Measurements from ENCODE around the gene PDZRN4. TPM values are rescaled to one million over a fixed set of nuclear protein-coding genes. Genes with fewer than 3 reads are reported as not detected.
"Not testable (repeated sequence)": the region's sequence is repeated elsewhere in the genome, so short reads cannot be mapped to it uniquely, and the experiment has no call there.

Gene PDZRN4
- total and polyA plus RNA-seq, 5 donors from 2014 or later = not detected

- Histone ChIP-seq H3K9me3 (ENCODE audit: control insufficient read depth in 2 of 2, low read length in 2 of 2) (no peaks in the 10 kb centered on the region), H3K4me1 (ENCODE audit: control insufficient read depth, insufficient read depth, low read length, poor library complexity, severe bottlenecking) (no peaks in the 10 kb centered on the region), H3K4me3 (ENCODE audit: low read depth, low read length) (no peak overlapping the region), H3K27ac (ENCODE audit: insufficient read depth, low read length, poor library complexity, severe bottlenecking) (no peak overlapping the region), H3K36me3 (ENCODE audit: control insufficient read depth, insufficient read depth, low read length) (no peaks in the 10 kb centered on the region), H3K27me3 (ENCODE audit: control insufficient read depth, insufficient read depth, low read length) (no peaks in the 10 kb centered on the region)
- Mint-ChIP-seq H3K9me3 (peaks cover 0 to 2% (median 0%) of the 10 kb centered on the region in 7 donors), H3K27me3 (no peaks in the 10 kb centered on the region), H3K4me3 (no peak overlapping the region), H3K4me1 (no peaks in the 10 kb centered on the region), H3K36me3 (no peaks in the 10 kb centered on the region), H3K27ac (no peak overlapping the region)
- ATAC-seq (ENCODE audit: low read depth in 2 of 2) (no peak), DNase-seq (no peak)
Observed at GRCh38 chr12:41311883-41312282, 123.8 kb downstream of the PDZRN4 start.

- not testable (repeated sequence) for H3K27ac Mint-ChIP-seq; ATAC-seq (ENCODE audit: low read depth in 2 of 2)
Observed at GRCh38 chr12:41312451-41312850, 124.3 kb downstream of the PDZRN4 start.

GRCh38 chr12:41325336-41325735 is 137.2 kb downstream of the PDZRN4 start:
- DNase-seq (no peak), ATAC-seq (ENCODE audit: low read depth in 2 of 2) (no peak)
- no peaks in the 10 kb centered on the region for H3K36me3 ChIP-seq (ENCODE audit: control insufficient read depth, insufficient read depth, low read length)
- Mint-ChIP-seq H3K4me1 (no peaks in the 10 kb centered on the region), H3K4me3 (no peak overlapping the region), H3K36me3 (no peaks in the 10 kb centered on the region), H3K9me3 (peaks cover 0 to 2% (median 0%) of the 10 kb centered on the region in 7 donors), H3K27ac (no peak overlapping the region), H3K27me3 (no peaks in the 10 kb centered on the region)
- no peaks in the 10 kb centered on the region for H3K27me3 ChIP-seq (ENCODE audit: control insufficient read depth, insufficient read depth, low read length)
- H3K27ac ChIP-seq (ENCODE audit: insufficient read depth, low read length, poor library complexity, severe bottlenecking) = no peak overlapping the region
- H3K9me3 ChIP-seq (ENCODE audit: control insufficient read depth in 2 of 2, low read length in 2 of 2) = no peaks in the 10 kb centered on the region
- H3K4me3 ChIP-seq (ENCODE audit: low read depth, low read length) = no peak overlapping the region
- H3K4me1 ChIP-seq (ENCODE audit: control insufficient read depth, insufficient read depth, low read length, poor library complexity, severe bottlenecking) = no peaks in the 10 kb centered on the region

More at GRCh38 chr12:41312451-41312850, 124.3 kb downstream of the PDZRN4 start:
- not testable (repeated sequence) for H3K27me3 Mint-ChIP-seq; H3K36me3 ChIP-seq (ENCODE audit: control insufficient read depth, insufficient read depth, low read length); H3K4me1 ChIP-seq (ENCODE audit: control insufficient read depth, insufficient read depth, low read length, poor library complexity, severe bottlenecking); H3K4me1 Mint-ChIP-seq; DNase-seq; H3K9me3 ChIP-seq (ENCODE audit: control insufficient read depth in 2 of 2, low read length in 2 of 2); H3K4me3 Mint-ChIP-seq; H3K27me3 ChIP-seq (ENCODE audit: control insufficient read depth, insufficient read depth, low read length); H3K9me3 Mint-ChIP-seq; H3K27ac ChIP-seq (ENCODE audit: insufficient read depth, low read length, poor library complexity, severe bottlenecking); H3K36me3 Mint-ChIP-seq; H3K4me3 ChIP-seq (ENCODE audit: low read depth, low read length)

DNA sequence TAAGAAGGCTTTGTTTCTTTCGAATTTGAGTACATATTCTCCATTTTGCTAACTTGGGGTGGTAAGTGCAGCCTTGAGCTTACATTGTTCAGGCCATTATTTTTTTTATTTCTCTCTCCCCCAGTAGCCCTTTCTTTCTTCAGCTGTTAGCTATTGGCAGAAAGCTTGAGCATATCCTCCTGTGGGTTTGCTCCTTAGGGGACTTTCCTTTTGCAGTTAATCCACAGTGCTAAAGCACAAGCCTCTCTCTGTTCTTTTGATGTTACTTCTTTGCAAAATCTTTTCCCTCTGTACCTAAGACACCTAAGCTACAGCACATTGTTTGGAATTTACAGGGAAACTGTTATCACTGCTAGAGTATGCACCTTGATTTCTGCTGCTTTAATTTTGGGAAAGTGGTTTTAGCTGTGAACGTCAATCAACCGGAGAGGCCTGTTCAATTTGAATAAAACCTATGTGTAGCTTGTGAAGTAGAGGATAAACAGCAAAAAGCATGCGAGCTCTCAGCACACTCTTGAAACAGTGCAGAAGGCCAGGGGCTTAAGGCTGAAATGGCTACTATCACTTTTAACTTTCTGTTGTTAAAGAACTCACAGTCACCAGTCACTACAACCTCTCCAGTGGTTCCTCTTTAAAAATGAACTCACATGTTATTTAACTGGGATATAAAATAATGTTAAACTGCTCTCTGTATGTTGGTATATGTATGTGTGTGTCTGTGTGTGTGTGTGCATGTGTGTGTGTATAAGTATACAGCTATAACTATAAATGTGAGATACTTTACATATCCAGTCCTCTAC is 139.2 kb downstream of the PDZRN4 start:
- Mint-ChIP-seq H3K27ac (no peak overlapping the region), H3K27me3 (no peaks in the 10 kb centered on the region), H3K4me1 (no peaks in the 10 kb centered on the region), H3K4me3 (no peak overlapping the region), H3K9me3 (peaks cover 0 to 4% (median 0%) of the 10 kb centered on the region in 7 donors), H3K36me3 (no peaks in the 10 kb centered on the region)
- no peak for ATAC-seq (ENCODE audit: low read depth in 2 of 2)
- Histone ChIP-seq H3K4me3 (ENCODE audit: low read depth, low read length) (no peak overlapping the region), H3K27me3 (ENCODE audit: control insufficient read depth, insufficient read depth, low read length) (no peaks in the 10 kb centered on the region), H3K4me1 (ENCODE audit: control insufficient read depth, insufficient read depth, low read length, poor library complexity, severe bottlenecking) (no peaks in the 10 kb centered on the region), H3K27ac (ENCODE audit: insufficient read depth, low read length, poor library complexity, severe bottlenecking) (no peak overlapping the region), H3K36me3 (ENCODE audit: control insufficient read depth, insufficient read depth, low read length) (no peaks in the 10 kb centered on the region), H3K9me3 (ENCODE audit: control insufficient read depth in 2 of 2, low read length in 2 of 2) (no peaks in the 10 kb centered on the region)
- no peak for DNase-seq

DNA sequence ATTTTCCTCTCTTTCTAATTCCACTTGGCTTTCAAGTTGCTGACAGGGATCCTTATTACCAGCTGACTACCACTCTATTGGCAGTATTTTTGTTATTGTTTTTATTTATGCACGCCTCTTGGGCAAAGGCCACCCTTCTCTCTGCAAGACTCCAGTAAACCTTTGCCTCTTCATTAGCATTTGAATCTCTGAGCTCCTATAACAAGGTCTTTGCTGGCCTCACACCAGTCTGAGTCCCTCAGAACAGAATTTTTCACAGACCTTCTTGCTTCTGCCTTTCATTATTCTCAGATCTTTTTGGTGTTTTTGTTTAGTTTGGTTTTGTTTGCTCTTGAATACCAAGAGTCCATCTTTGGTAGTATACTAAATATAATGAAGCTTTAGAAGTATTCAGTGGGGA is 145.9 kb downstream of the PDZRN4 start:
- DNase-seq = no peak
- Histone ChIP-seq H3K27ac (ENCODE audit: insufficient read depth, low read length, poor library complexity, severe bottlenecking) (no peak overlapping the region), H3K4me3 (ENCODE audit: low read depth, low read length) (no peak overlapping the region), H3K36me3 (ENCODE audit: control insufficient read depth, insufficient read depth, low read length) (no peaks in the 10 kb centered on the region), H3K4me1 (ENCODE audit: control insufficient read depth, insufficient read depth, low read length, poor library complexity, severe bottlenecking) (no peaks in the 10 kb centered on the region), H3K9me3 (ENCODE audit: control insufficient read depth in 2 of 2, low read length in 2 of 2) (no peaks in the 10 kb centered on the region), H3K27me3 (ENCODE audit: control insufficient read depth, insufficient read depth, low read length) (no peaks in the 10 kb centered on the region)
- ATAC-seq (ENCODE audit: low read depth in 2 of 2) = no peak
- Mint-ChIP-seq H3K27me3 (no peaks in the 10 kb centered on the region), H3K27ac (no peak overlapping the region), H3K9me3 (peaks cover 0 to 4% (median 2%) of the 10 kb centered on the region in 7 donors), H3K4me3 (no peak overlapping the region), H3K36me3 (no peaks in the 10 kb centered on the region), H3K4me1 (no peaks in the 10 kb centered on the region)

DNA sequence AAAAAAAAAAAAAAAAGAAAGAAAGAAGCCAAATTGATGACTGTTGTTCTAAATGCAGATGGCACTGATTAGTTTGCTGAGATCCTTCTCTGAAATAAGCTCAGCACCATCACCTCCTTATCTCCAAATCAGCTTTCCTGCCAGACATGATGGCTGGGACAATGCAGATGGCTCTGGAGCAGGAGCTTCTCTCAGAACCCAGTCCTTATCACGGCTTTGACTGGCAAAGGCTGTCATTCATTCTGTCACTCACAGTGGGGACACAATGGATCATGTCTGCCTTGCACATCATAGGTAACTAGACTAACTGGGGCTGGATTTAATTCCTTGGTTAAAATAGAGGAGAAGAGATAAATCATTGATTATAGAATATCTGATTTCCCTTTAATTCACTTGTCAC is 146.3 kb downstream of the PDZRN4 start:
- Mint-ChIP-seq H3K4me3 (no peak overlapping the region), H3K27me3 (no peaks in the 10 kb centered on the region), H3K4me1 (no peaks in the 10 kb centered on the region), H3K27ac (no peak overlapping the region), H3K36me3 (no peaks in the 10 kb centered on the region), H3K9me3 (peaks cover 0 to 8% (median 2%) of the 10 kb centered on the region in 7 donors)
- ATAC-seq (ENCODE audit: low read depth in 2 of 2) = no peak
- Histone ChIP-seq H3K27me3 (ENCODE audit: control insufficient read depth, insufficient read depth, low read length) (no peaks in the 10 kb centered on the region), H3K36me3 (ENCODE audit: control insufficient read depth, insufficient read depth, low read length) (no peaks in the 10 kb centered on the region), H3K4me1 (ENCODE audit: control insufficient read depth, insufficient read depth, low read length, poor library complexity, severe bottlenecking) (no peaks in the 10 kb centered on the region), H3K4me3 (ENCODE audit: low read depth, low read length) (no peak overlapping the region), H3K9me3 (ENCODE audit: control insufficient read depth in 2 of 2, low read length in 2 of 2) (no peaks in the 10 kb centered on the region), H3K27ac (ENCODE audit: insufficient read depth, low read length, poor library complexity, severe bottlenecking) (no peak overlapping the region)
- no peak for DNase-seq

- Histone ChIP-seq H3K4me1 (ENCODE audit: control insufficient read depth, insufficient read depth, low read length, poor library complexity, severe bottlenecking) (no peaks in the 10 kb centered on the region), H3K27ac (ENCODE audit: insufficient read depth, low read length, poor library complexity, severe bottlenecking) (no peak overlapping the region), H3K4me3 (ENCODE audit: low read depth, low read length) (no peak overlapping the region), H3K9me3 (ENCODE audit: control insufficient read depth in 2 of 2, low read length in 2 of 2) (no peaks in the 10 kb centered on the region), H3K36me3 (ENCODE audit: control insufficient read depth, insufficient read depth, low read length) (no peaks in the 10 kb centered on the region), H3K27me3 (ENCODE audit: control insufficient read depth, insufficient read depth, low read length) (no peaks in the 10 kb centered on the region)
- ATAC-seq (ENCODE audit: low read depth in 2 of 2) = no peak
- Mint-ChIP-seq H3K36me3 (no peaks in the 10 kb centered on the region), H3K9me3 (peaks cover 0 to 15% (median 3%) of the 10 kb centered on the region in 7 donors), H3K4me3 (no peak overlapping the region), H3K4me1 (no peaks in the 10 kb centered on the region), H3K27me3 (no peaks in the 10 kb centered on the region), H3K27ac (no peak overlapping the region)
- no peak for DNase-seq
Observed at GRCh38 chr12:41336041-41336549, 148.0 kb downstream of the PDZRN4 start.

DNA sequence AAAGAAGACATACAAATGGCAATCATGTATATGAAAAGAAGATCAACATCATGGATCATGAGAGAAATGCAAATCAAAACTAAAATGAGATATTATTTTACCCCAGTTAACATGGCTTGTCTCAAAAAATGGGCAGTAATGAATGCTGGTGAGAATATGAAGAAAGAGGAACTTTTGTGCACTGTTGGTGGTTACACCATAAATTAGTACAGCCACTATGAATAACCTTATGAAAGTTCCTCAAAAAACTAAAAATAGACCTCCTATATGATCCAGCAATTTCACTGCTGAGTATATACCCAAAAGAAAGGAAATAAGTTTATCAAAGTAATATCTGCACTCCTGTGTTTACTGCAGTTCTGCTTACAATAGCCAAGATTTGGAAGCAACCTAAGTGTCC is 151.7 kb downstream of the PDZRN4 start:
- Histone ChIP-seq H3K4me3 (ENCODE audit: low read depth, low read length) (no peak overlapping the region), H3K36me3 (ENCODE audit: control insufficient read depth, insufficient read depth, low read length) (no peaks in the 10 kb centered on the region), H3K27me3 (ENCODE audit: control insufficient read depth, insufficient read depth, low read length) (no peaks in the 10 kb centered on the region), H3K27ac (ENCODE audit: insufficient read depth, low read length, poor library complexity, severe bottlenecking) (no peak overlapping the region), H3K9me3 (ENCODE audit: control insufficient read depth in 2 of 2, low read length in 2 of 2) (no peaks in the 10 kb centered on the region), H3K4me1 (ENCODE audit: control insufficient read depth, insufficient read depth, low read length, poor library complexity, severe bottlenecking) (no peaks in the 10 kb centered on the region)
- H3K4me3 Mint-ChIP-seq = no peak overlapping the region
- H3K9me3 Mint-ChIP-seq = peaks cover 0 to 15% (median 0%) of the 10 kb centered on the region in 7 donors
- H3K27ac Mint-ChIP-seq = no peak overlapping the region
- ATAC-seq (ENCODE audit: low read depth in 2 of 2) = no peak
- no peak for DNase-seq
- H3K27me3 Mint-ChIP-seq = no peaks in the 10 kb centered on the region
- no peaks in the 10 kb centered on the region for H3K4me1 Mint-ChIP-seq
- no peaks in the 10 kb centered on the region for H3K36me3 Mint-ChIP-seq

Measured in CD4-positive, CD25-positive, alpha-beta regulatory T cell (primary cell).